SU-DHL-6 (cell line): ENCODE measurements around the gene CCNI2.

Source experiments
- CTCF ChIP-seq: fragments of 200-600 bp; sonication (generic); IDR thresholded peaks from one replicate; pipeline ENCODE4 v1.5.1; 2017; ENCODE audit warnings: antibody characterized with exemption, mild to moderate bottlenecking, low read length, moderate library complexity; ENCODE audit not compliant: insufficient read depth, poor library complexity, severe bottlenecking
- EZH2phosphoT487 ChIP-seq: fragments of 200-600 bp; sonication (generic), shearing (Covaris generic); conservative IDR thresholded peaks from 2 replicates; pipeline ENCODE4 v1.6.1; 2018; ENCODE audit warnings: mild to moderate bottlenecking, antibody characterized with exemption, low read length, moderate library complexity, mixed read lengths

DNA sequence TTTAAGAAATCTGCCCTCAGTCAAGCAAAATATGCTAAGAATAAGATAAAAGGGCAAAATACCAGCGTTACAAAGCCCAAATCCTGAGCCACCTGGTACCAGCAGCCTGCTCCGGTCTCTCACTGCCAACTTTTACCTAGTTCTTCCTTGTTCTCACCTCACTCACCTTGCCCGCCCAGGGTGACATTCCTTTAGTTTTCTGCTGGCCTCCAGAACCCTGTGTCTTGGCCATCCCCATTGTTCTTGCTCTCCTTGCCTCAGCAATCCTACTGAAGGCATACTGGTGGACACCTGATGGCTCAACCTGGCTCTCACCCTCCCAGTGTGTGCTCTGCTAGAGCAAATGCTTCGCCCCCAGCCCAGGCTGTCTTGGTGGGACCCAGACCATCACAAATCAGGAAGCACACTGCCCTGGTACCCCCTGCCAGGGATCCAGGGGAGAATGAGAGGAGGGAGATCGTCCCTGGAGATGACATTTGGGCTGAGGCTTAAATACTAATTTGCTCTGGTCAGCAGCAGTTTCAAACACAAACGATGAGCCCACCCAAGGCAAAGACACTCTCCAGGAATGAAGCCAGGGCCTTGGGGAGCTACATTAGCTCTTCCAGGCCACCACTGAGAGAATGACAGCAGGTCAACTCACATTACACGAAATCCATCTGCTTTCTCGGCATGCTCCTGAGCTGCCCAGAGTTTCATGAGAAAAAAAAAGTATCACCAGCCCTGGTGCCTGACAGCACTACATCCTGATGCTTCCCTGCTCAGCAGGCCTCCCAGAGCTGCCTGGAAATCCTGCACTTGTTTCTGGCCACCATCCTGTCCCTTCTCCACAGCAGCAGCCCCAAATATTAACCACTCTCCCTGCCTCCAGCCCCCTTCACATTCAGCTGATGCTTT is 42.0 kb downstream of the CCNI2 start:
- TF ChIP-seq CTCF (no peak), EZH2phosphoT487 (no peak)
